NOMO-1 treated with DMSO at 0.1 percent for 48 hours (cell line): ENCODE results near the gene TEX22.

Source experiments
- DNase-seq: peaks from one replicate; lab custom pipeline; 2025; ENCODE audit not compliant: unreplicated experiment; lab: John Stamatoyannopoulos, UW

The TEX22 gene

DNA sequence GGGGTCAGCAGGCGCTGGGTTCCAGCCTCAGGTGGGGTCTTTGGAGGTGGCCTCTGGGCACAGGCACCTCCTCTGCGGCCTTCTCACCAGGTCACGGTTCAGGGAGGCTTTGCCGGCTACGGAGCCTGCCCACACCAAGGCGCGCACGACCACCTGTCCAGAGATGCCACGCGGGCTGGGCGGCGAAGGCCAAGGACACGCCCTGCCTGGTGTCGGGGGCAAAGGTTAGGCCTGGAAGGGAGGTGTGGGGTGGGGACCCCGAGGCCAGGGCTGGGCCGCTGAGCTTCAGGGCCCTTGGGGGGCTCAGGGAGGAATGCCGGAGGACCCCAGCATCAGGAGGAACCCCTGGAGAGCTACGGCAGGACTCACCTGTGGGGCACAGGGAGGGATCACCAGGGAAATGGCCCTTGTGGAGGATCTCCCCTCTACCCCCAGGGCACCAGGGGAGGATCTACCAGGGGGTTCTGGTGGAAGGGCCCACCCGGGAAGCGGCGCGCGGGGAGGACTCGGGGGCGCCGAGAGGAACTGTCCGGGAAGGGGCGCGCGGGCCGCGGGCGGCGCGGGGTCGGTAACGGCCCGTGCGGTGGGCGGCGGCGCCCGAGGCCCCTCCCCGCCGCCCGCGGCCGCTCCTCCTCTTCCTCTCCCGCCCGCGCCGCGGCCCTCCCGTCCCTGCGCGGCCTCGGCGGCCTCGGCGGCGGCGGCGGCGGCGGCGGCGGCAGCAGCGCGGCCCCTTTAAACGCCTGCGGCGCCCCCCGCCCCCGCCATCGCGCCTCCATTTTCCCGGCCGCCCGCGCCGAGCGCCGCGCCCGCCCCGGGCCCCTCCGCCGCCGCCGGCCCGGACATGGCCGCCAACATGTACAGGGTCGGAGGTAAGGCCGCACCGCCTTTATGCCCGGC, 21.1 kb downstream of the TEX22 start, which contains the start of gene MTA1:
Gene MTA1 (plus strand): TSS at position 633 of the 897 bp plus-strand sequence. CDS start 209 bp downstream, at position 842.
- DNase-seq = peak; percentile 31

DNA sequence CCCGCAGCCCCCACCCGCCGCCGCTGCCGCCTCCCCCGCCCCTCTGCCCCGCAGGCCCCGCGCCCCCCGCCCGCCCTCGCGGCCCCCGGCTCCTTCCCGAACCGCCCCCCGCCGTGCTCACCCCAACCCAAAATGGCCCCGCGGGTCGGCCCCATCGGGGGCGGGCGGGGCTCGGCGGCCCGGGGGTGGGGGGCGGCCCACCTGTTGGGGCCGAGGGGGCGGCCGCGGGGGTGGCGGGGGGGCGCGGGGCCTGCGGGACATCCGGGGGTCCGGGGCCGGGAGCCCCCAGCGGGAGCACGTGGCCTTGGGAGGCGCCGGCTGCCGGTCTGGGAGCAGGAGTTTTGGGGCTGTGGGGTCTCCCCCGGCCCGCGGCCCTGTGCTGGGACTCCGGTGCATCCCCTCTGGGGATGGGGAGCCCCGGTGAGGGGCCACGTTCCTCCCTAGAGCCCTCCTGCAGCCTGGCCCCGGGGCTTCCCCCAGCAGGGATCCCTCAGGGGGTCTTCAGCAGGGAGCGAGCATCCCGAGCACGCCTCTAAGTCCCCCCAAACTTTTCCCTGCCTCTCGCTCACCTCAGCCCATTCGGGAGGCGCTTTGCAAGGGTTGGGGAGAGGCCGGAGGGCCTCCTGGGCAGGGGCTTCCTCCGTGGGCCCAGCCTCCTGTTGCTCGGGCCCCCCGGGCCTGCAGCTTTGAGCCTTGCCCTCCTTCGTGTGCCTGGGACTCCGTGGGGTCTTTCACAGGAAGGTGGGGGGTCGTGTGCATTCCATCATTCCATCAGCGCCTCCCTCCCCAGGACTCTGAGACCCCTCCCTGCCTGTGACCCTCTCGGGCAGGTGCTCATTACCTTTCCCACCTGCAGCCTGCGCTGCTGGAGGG, 22.0 kb downstream of the TEX22 start:
- no peak for DNase-seq

DNA sequence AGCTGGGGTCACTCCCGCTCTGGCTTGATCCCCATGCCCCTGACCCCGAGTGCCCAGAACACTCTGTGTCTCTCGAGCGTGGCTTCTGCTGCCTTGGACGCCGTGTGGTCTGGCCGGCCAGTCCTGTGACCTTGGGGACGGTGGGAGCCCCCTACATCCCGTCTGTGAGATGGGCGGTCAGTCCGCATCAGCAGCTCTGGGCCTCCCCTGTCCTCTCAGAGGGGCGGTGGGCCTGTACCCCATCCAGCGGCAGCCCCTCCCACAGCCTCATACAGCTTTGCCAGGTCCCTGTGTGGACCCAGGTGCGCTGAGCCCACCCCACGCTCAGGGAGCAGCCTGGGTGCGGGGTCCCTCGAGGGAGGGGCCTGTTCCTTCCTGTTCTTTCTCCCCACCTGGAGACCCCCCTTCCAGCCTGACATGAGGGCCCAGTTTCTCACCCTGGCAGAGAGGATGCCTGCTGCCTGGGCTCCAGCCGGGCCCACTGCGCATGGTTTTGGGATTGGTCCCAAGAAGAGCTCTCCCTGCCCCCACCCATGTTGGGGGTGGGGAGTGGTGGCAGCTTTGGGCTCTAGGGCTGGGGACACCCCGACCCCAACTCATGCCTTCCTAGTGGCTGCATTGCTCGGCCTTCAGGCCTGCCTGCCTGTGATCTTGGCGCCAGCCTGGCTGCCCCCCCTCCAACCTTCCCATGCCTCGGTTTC, 22.8 kb downstream of the TEX22 start:
- no peak for DNase-seq

DNA sequence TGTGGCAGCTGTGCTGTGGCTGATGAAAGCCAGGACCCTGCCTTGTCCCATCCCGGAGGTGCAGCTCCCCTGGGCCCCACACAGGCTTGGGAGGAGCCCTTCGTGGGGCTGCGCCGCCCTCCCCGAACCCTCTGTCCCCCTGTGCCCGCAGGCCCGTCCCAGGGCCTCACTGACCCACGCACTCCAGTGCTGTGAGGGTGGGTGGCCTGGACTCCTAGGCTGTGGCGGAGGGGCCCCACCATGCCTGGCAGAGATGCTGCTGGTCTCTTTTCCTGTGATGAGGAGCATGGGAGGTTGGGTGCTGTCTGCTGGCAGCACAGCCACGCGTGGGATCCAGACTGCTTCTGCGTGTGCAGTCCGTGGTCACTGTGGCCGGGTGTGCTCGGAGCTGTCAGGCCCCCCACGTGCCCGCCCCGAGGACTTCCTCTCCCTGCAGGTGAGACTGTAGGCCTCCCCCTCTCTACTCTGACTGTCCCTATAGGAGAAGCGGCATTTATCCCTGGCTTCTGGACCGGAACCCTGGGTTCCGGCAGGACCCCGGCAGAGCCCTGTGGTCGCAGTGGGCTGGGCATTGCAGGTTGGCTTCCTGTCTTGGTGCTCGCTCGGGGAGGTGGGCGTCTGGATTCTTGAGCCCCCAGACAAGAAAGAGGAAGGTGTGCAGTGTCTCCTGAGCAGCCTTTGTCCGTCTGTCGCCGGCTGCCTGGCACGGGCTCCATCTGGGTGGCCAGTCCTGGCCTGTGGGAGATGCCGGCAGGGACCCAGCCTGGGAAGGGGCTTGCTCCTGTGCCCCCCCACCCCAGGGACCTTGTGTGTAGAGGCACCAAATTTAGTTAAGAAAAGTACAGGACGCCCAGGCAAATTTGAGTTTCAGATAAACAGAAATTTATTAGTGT, 23.6 kb downstream of the TEX22 start:
- DNase-seq = no peak

DNA sequence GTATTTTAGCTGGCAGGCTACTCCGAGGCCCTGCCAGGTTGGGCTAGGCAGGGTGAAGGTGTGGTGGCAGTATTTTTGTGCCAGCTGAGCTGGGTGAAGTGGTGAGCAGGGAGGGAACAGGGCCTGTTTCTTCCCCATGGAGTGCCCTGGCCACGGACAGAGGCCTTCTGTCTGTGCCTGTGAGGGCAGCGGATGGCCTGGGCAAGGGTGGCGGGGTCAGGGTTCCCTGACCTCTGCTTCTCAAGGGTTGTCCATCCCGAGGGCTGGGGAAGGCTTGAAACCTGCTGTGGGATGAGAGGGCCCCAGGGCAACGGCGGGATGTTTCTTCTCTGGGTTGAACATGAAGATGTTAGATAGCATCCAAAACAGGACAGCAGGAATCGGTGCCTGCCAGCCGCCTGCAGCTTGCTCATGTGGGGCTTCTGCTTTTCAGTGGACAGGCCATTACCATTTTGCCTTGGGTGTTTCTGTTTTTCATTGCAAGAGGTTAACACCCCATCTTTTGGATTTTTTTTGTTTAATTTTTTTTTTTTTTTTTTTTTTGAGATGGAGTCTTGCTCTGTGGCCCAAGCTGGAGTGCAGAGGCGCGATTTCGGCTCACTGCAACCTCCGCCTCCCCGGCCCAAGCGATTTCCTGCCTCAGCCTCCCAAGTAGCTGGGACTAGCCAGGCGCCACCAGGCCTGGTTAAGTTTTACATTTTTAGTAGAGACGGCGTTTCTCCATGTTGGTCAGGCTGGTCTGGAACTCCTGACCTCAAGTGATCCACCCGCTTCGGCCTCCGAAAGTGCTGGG, 24.6 kb downstream of the TEX22 start:
- DNase-seq = no peak

DNA sequence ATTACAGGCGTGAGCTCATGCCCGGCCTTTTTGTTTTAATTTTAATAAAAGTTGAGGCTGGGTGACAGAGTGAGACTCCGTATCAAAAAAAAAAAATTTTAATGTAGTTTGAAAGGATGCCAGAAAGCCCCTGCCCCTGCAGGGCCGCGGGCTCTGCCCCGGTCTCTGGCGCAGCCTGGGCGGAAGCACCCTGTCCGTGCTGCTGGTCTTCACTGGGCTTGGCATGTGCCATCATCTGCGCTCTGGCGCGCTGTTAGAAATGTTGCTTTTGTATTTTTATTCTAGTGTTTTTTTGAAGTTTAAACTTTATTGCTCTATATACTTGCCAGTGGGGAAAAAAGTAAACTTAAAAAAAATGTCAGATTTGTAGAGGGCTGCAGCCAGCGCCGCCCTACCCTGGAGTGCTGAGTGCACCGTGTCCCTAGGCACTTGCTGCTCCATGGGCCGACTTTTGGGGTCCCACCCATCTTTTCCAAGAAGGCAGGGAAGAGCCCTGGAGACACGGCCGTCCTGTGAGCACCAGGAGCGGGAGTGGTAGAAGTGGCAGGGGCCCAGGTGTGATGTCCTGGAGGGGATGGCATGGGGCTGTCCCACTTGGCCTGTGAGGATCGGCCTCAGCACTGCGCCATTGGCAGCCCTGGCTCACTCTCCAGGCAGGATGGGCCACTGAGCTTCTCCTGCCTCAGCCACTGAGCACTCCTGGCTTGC, 25.3 kb downstream of the TEX22 start:
- no peak for DNase-seq

DNA sequence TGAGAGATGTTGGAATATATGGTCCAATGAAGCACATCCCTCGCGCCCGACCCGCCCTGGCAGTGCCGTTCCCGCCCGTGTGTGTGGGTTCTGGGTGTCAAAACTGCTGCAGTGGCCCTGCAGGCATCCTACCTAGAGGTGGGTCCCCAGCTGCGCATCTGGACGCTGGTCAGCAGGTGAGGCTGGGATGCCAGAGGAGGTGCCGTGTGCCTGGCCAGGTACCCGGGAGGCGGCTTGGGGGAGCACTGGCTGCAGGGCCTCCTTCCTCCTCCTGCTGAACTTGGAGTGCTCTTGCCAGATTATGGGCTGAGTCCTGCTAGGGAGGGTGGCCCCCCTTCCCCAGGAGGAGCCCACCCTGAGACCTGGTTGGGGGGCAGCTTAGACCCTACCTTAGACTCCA, 26.5 kb downstream of the TEX22 start:
- no peak for DNase-seq

DNA sequence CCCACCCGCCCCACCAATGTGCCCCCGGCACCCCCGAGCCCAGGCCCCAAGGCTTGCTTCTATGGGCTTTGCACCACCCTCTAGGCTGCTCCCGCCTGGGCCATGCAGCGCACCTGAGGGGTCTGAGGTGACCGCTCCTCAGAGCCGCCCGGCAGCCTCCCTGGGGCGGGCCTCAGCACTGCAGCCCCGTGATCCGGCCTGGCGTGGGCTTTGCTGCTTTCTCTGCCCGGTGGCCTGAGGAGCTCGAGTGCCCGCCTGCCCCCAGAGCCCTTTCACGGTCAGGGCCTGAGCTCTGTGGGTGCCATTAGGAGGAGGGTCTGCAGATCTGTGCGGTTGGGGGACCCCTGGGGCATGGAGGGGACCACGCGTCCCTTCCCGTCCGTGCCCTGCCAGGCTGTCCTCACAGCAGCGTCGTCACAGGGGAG, 27.5 kb downstream of the TEX22 start:
- no peak for DNase-seq

DNA sequence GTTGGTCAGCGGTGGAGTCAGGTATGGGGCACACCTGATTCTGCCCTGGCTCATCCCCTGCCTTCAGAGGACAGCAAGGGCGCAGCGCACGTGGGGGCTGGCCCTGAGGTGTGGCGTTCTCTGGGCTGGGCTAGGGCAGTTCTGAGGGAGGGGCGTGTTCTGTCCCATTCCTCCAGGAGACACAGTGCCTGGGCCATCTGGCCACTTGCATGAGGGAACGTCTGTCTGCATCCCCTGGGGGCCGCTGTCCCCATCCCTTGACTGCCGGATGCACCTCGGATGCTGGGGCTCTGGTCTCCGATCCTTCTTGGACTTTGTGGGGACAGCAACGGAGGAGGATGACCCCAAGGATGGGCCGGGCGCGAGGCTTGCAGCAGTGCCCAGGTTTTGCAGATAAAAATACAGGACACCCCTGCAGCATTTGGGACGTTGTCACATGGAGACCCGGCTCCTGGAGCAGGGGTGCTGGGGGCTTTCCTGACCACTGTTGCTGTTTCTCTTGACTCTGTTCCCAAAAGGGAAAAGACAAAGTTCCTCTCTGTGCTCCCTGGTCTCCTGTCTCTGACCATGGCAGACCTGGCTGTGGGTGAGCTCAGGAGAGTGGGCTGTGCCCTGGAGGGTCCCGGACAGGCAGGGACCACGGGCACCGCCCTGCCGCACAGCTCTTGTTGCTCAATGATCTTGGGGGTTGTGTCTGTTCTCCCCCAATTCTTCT, 28.2 kb downstream of the TEX22 start:
- no peak for DNase-seq

DNA sequence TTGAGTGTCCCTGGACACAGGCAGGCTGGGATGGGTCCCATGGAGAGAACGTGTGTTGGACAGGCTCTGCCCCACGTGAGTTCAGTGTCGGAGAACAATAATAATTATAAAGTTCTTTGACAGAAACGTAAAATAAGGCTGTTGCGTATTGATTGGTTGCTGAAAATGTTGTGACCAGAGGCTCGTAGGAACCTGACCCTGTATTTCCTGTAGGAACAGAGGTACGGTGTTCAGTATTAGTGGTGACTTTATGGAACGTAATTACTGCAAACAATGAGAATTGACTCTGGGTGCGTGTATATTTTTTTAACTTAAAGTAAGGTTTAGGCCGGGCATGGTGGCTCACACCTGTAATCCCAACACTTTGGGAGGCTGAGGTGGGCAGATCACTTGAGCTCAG, 29.1 kb downstream of the TEX22 start:
- DNase-seq = no peak

DNA sequence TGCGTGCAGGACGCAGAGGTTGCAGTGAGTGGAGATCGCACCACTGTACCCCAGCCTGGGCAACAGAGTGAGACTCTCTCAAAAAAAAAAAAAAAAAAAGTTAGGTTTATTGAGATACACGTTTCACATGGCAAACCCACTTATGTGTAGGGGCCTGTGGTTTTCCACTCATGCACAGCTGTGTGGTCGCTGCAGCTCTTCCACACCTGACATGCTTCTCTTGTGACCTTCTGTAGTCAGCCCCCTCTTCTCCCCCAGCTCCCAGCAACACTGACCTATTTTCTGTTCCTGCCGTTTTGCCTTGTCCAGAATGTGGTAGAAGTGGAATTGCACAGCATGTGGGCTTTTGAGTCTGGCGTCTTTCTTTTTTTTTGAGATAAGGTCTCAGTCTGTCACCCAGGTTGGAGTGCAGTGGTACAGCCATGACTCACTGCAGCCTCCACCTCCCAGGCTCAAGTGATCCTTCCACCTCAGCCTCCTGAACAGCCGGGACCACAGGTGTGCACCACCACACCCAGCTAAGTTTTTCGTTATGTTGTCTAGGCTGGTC, 29.7 kb downstream of the TEX22 start:
- no peak for DNase-seq

DNA sequence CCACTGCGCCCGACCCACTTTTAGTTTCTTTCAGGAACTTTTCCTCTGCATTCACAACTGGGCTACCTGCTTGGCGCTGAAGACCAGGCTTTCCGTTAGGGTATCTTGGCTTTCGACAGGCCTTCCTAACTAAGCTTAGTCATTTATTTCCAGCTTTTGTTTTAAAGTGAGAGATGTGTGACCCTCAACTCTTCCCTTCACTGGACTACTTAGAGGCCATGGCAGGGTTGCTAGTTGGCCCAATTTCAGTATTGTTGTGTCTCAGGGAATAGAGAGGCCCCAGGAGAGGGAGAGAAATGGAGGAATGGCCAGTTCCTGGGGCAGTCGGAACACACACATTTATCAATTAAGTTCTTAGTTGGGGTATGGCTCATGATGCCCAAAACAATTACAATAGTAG, 31.7 kb downstream of the TEX22 start:
- DNase-seq = no peak

DNA sequence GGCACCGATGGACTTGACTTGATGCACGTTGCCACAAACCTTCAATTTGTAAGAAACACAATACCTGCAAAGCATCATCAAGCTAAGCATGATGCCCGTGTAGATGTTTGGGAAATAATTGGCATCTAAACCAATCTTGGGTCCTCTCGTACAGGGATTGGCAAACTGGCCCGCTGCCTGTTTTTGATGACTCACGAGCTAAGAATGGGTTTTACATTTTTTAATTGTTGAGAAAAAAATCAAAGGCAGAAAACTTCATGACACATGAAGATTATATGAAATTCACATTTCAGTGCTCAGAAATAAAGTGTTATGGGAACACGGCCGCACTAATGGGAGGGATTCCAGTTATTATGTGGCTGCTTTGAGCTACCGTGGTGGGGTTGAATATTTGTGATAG, 32.2 kb downstream of the TEX22 start:
- DNase-seq = no peak

DNA sequence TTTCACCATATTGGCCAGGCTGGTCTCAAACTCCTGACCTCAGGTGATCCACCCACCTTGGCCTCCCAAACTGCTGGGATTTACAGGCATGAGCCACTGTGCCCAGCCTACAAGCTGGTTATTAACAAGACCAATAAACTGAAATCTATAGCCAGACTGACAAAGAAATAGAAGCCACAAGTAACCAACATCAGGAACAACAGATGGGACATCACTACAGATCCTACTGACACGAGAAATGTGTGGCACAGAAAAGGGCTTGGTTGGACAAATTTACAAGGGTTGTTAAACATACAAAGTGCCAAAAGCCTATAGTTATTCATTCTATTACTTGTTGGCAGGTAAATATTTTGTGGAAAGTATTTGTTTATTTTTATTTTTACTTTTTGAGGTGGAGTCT, 32.9 kb downstream of the TEX22 start:
- DNase-seq = no peak

DNA sequence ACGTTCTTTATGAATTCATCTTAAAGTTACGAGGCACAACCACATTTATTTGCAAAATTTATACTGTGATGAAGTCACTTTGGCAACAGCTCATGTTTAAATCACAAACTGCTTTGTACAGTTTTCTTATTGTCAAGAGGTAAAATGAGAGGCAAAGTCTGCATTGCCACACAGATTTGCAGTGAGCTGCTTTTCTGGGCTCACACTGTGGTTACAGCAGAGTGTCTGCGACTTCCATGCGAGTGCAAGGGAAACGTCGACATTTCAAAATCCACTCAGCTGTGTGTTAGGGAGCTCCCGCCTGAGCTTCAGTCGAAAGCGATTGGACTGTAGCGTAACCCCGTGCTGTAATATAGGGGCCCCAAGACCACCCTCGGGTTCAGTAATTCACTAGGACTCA, 34.3 kb downstream of the TEX22 start:
- no peak for DNase-seq

DNA sequence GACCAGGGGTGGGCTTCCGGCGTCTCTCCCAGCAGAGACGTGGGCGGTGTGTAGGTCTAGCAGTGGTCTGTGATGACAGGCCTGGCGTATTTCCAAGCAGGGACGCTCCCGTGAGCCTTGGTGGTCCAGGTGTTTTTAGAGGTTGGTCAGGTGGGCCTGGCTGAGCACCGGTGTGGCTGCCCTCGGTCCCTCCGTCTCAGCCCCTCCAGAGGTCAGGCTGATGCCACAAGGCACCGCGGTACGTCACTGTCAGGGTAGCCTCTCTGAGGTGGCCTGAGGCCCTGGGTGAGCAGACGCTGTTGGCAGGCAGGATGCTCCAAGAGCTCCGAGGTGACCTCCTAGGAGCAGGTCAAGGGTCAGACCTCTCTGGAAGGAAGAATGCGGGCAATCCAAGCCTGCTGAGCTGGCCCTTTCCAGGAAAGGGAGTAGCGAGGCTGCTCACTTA, 34.8 kb downstream of the TEX22 start:
- DNase-seq = no peak

DNA sequence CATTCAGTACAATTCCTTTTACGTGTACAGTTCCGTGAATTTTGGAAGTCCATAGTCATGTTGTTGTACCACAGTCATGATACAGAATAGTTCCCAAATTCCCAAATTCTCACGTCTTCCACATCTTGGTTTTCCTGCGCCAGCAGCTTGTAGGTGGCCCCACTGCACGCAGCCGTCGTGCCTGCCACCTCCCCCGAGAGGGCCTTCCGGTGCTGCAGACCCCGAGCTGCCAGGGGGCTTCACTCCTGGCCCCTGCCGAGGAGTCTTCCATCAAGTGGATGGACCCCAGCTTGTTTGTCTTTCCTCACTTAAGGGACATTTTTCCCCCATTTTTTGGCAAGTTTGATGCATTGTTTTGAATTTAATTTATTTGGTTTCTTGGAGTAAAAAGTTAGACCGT, 38.1 kb downstream of the TEX22 start:
- no peak for DNase-seq
